H1 (cell line): ENCODE data around the gene CAMK2B. TPM values are rescaled to one million over a fixed set of nuclear protein-coding genes. Genes with fewer than 3 reads are reported as not detected.

Source experiments
- CTCF ChIA-PET: fragments of 300-600 bp; sonication (Branson Sonifier 250); formaldehyde crosslinking; loops from one replicate; lab custom pipeline; 2021; ENCODE audit not compliant: partially characterized antibody; lab: Charles Lee
- POLR2A ChIA-PET: fragments of 300-600 bp; sonication (Branson Sonifier 250); formaldehyde crosslinking; loops from one replicate; lab custom pipeline; 2021; ENCODE audit warnings: inconsistent platforms; ENCODE audit not compliant: partially characterized antibody; lab: Charles Lee
- DNase-seq, 2 experiments: peaks; one replicate each; pipeline versions ENCODE4 v3.0.0 to v3.0.0-alpha.2; 2010 to 2022; ENCODE audit warnings: low spot score in 2 of 2, low read depth in 1 of 2, mixed read lengths in 1 of 2
- FAIRE-seq: peaks from 2 replicates; lab custom pipeline; 2011; peaks lifted over from hg19 to GRCh38; lab: Jason Lieb, UNC
- H2AFZ ChIP-seq: 2 replicates; pipeline ENCODE4 v1.8.1; 2012; ENCODE audit warnings: low read length, inconsistent platforms
- H2AK5ac ChIP-seq: 2 replicates; pipeline ENCODE4 v1.6.1; 2013; ENCODE audit warnings: low read depth, low read length
- H2BK120ac ChIP-seq: replicated peaks from 2 replicates; pipeline ENCODE3; 2013; ENCODE audit warnings: low read depth, low read length, inconsistent platforms
- H2BK12ac ChIP-seq: 2 replicates; pipeline ENCODE4 v1.6.1; 2013; ENCODE audit warnings: low read depth, low read length
- H2BK15ac ChIP-seq: 2 replicates; pipeline ENCODE4 v1.6.1; 2013; ENCODE audit warnings: low read length
- H2BK20ac ChIP-seq: 2 replicates; pipeline ENCODE4 v1.6.1; 2013; ENCODE audit warnings: low read length
- H2BK5ac ChIP-seq: 2 replicates; pipeline ENCODE4 v1.6.1; 2013; ENCODE audit warnings: low read depth, low read length
- H3K14ac ChIP-seq: 2 replicates; pipeline ENCODE4 v1.6.1; 2013; ENCODE audit warnings: inconsistent platforms; ENCODE audit not compliant: insufficient read length
- H3K18ac ChIP-seq: 2 replicates; pipeline ENCODE4 v1.6.1; 2013; ENCODE audit warnings: low read length; ENCODE audit errors: extremely low read depth
- H3K23ac ChIP-seq: 2 replicates; pipeline ENCODE4 v1.6.1; 2013; ENCODE audit warnings: inconsistent platforms; ENCODE audit not compliant: insufficient read length
- H3K23me2 ChIP-seq: 2 replicates; pipeline ENCODE4 v1.6.1; 2013; ENCODE audit warnings: low read depth, low read length
- H3K27ac ChIP-seq: 2 replicates; pipeline ENCODE4 v1.6.1; 2011; ENCODE audit warnings: low read depth, low read length, inconsistent platforms
- H3K27me3 ChIP-seq, 4 experiments: replicated peaks in 1 of 4; 1 replicate in 1 of 4; 2 replicates in 3 of 4; pipeline versions ENCODE4 v1.6.1 to v1.8.1; 2011 to 2013; ENCODE audit warnings: low read length in 3 of 4, mild to moderate bottlenecking in 3 of 4, inconsistent platforms in 2 of 4, mixed read lengths in 2 of 4, moderate library complexity in 1 of 4; ENCODE audit not compliant: control insufficient read depth in 3 of 4, insufficient read depth in 3 of 4; ENCODE audit errors: extremely low read depth in 1 of 4
- H3K36me3 ChIP-seq, 4 experiments: 2 replicates each; pipeline versions ENCODE4 v1.6.1 to v1.8.1; 2011 to 2013; ENCODE audit warnings: mild to moderate bottlenecking in 4 of 4, low read length in 3 of 4, moderate library complexity in 2 of 4, control low read depth in 1 of 4, inconsistent platforms in 1 of 4; ENCODE audit not compliant: insufficient read depth in 4 of 4, control insufficient read depth in 2 of 4
- H3K4ac ChIP-seq: replicated peaks from 2 replicates; pipeline ENCODE3; 2013; ENCODE audit warnings: low read length, low read depth, mixed read lengths, inconsistent platforms; ENCODE audit not compliant: insufficient read length
- H3K4me1 ChIP-seq, 4 experiments: replicated peaks in 1 of 4; 1 replicate in 1 of 4; 2 replicates in 3 of 4; pipeline versions ENCODE4 v1.6.1 to v1.8.1; 2011 to 2013; ENCODE audit warnings: low read length in 3 of 4, inconsistent platforms in 2 of 4, mixed read lengths in 1 of 4; ENCODE audit not compliant: insufficient read depth in 4 of 4, control insufficient read depth in 3 of 4
- H3K4me2 ChIP-seq, 2 experiments: 2 replicates each; pipeline versions ENCODE4 v1.6.1 to v1.8.1; 2011 to 2013; ENCODE audit warnings: low read depth in 2 of 2, low read length in 2 of 2, control low read depth in 1 of 2, inconsistent platforms in 1 of 2, mild to moderate bottlenecking in 1 of 2; ENCODE audit not compliant: insufficient read depth in 1 of 2
- H3K4me3 ChIP-seq, 4 experiments: fragments of 200-600, 300-600 bp in 1 of 4; sonication (generic), shearing (Covaris generic), sonication (Bioruptor Twin) in 1 of 4; 2 replicates each; pipeline versions ENCODE4 v1.5.1 to v1.8.1; 2011 to 2016; ENCODE audit warnings: low read length in 4 of 4, low read depth in 3 of 4, control low read depth in 2 of 4, inconsistent platforms in 2 of 4, mild to moderate bottlenecking in 2 of 4, mixed read lengths in 1 of 4, moderate library complexity in 1 of 4; ENCODE audit not compliant: insufficient read depth in 2 of 4; ENCODE audit errors: extremely low read depth in 1 of 4
- H3K56ac ChIP-seq: replicated peaks from 2 replicates; pipeline ENCODE3; 2013; ENCODE audit warnings: low read depth, mild to moderate bottlenecking, mixed read lengths, low read length, inconsistent platforms; ENCODE audit not compliant: insufficient read length
- H3K79me1 ChIP-seq: 2 replicates; pipeline ENCODE4 v1.6.1; 2013; ENCODE audit warnings: low read depth, low read length, control low read depth
- H3K79me2 ChIP-seq, 2 experiments: 2 replicates each; pipeline versions ENCODE4 v1.6.1 to v1.8.1; 2012 to 2013; ENCODE audit warnings: low read length in 2 of 2, mild to moderate bottlenecking in 2 of 2, inconsistent platforms in 1 of 2; ENCODE audit not compliant: insufficient read depth in 2 of 2, control insufficient read depth in 1 of 2
- H3K9ac ChIP-seq, 4 experiments: replicated peaks in 1 of 4; 1 replicate in 1 of 4; 2 replicates in 3 of 4; pipeline versions ENCODE4 v1.6.1 to v1.8.1; 2011 to 2013; ENCODE audit warnings: low read depth in 3 of 4, low read length in 3 of 4, control low read depth in 2 of 4, mild to moderate bottlenecking in 2 of 4, moderate library complexity in 2 of 4, inconsistent platforms in 1 of 4; ENCODE audit errors: extremely low read depth in 1 of 4
- H3K9me3 ChIP-seq, 2 experiments: 2 replicates each; pipeline versions ENCODE4 v1.6.1 to v1.8.1; 2012 to 2013; ENCODE audit warnings: mild to moderate bottlenecking in 2 of 2, moderate library complexity in 2 of 2, control low read depth in 1 of 2, inconsistent platforms in 1 of 2, low read depth in 1 of 2, low read length in 1 of 2, mixed read lengths in 1 of 2; ENCODE audit not compliant: insufficient read depth in 2 of 2
- H4K20me1 ChIP-seq, 2 experiments: replicated peaks in 1 of 2; 2 replicates each; pipeline versions ENCODE3 to v1.8.1; 2011 to 2013; ENCODE audit warnings: inconsistent platforms in 2 of 2, low read length in 2 of 2, mild to moderate bottlenecking in 1 of 2; ENCODE audit not compliant: insufficient read depth in 2 of 2, control insufficient read depth in 1 of 2
- H4K5ac ChIP-seq: 2 replicates; pipeline ENCODE4 v1.6.1; 2013; ENCODE audit warnings: low read length, low read depth, mixed read lengths, inconsistent platforms; ENCODE audit not compliant: insufficient read length
- H4K8ac ChIP-seq: 2 replicates; pipeline ENCODE4 v1.8.0; 2013; ENCODE audit warnings: mild to moderate bottlenecking, moderate library complexity, low read length, inconsistent platforms; ENCODE audit not compliant: insufficient read depth; ENCODE audit errors: extremely low read depth
- H4K91ac ChIP-seq: replicated peaks from 2 replicates; pipeline ENCODE3; 2013; ENCODE audit warnings: low read length, mixed read lengths, inconsistent platforms; ENCODE audit not compliant: insufficient read length
- ASH2L ChIP-seq: fragments of 200-600, 300-600 bp; sonication (generic); IDR thresholded peaks from one replicate; pipeline ENCODE4 v1.7.1; 2017; ENCODE audit warnings: low read length
- GTF2F1 ChIP-seq: IDR thresholded peaks from 2 replicates; pipeline ENCODE4 v1.6.1; 2012; ENCODE audit warnings: low read depth, low read length, improper control_type of control experiment, borderline replicate concordance
- HDAC2 ChIP-seq, 2 experiments: fragments of 300-600 bp in 1 of 2; sonication (generic) in 1 of 2; IDR thresholded peaks; 2 replicates each; pipeline ENCODE4 v1.6.1; 2011 to 2012; ENCODE audit warnings: low read depth in 2 of 2, low read length in 2 of 2, mild to moderate bottlenecking in 2 of 2, moderate library complexity in 2 of 2, borderline replicate concordance in 1 of 2, inconsistent platforms in 1 of 2
- KDM1A ChIP-seq: fragments of 200-600, 300-600 bp; sonication (generic); IDR thresholded peaks from 2 replicates; pipeline ENCODE4 v1.7.1; 2016; ENCODE audit warnings: mild to moderate bottlenecking, low read length, borderline replicate concordance
- RFX5 ChIP-seq: IDR thresholded peaks from 2 replicates; pipeline ENCODE4 v1.6.1; 2011; ENCODE audit warnings: low read depth, low read length, improper control_type of control experiment, borderline replicate concordance
- RXRA ChIP-seq: IDR thresholded peaks from 2 replicates; pipeline ENCODE4 v1.6.1; 2011; ENCODE audit warnings: low read depth, mild to moderate bottlenecking, low read length, moderate library complexity; ENCODE audit not compliant: insufficient read depth
- SAP30 ChIP-seq: fragments of 300-600 bp; sonication (generic); IDR thresholded peaks from 2 replicates; pipeline ENCODE4 v1.7.1; 2012; ENCODE audit warnings: low read length, moderate library complexity, mild to moderate bottlenecking, inconsistent platforms; ENCODE audit not compliant: insufficient read depth, insufficient replicate concordance
- SIRT6 ChIP-seq: IDR thresholded peaks from one replicate; pipeline ENCODE4 v1.7.1; 2012; ENCODE audit warnings: low read length, inconsistent platforms
- SIX5 ChIP-seq: IDR thresholded peaks from 2 replicates; pipeline ENCODE4 v1.6.1; 2011; ENCODE audit warnings: mild to moderate bottlenecking, low read depth, low read length
- TCF12 ChIP-seq: IDR thresholded peaks from 2 replicates; pipeline ENCODE4 v1.6.1; 2011; ENCODE audit warnings: low read depth, mild to moderate bottlenecking, low read length
- WGBS, 2 experiments: shearing (Covaris generic) in 1 of 2; methylation state at CpG; one replicate each; pipeline versions ENCODE4 v1.1.6 to v1.1.7; 2013 to 2015; ENCODE audit warnings: low lambda C conversion rate in 2 of 2, mixed read lengths in 2 of 2, inconsistent platforms in 1 of 2, low coverage in 1 of 2, missing lambda C conversion rate in 1 of 2; ENCODE audit not compliant: insufficient replicate concordance in 2 of 2, insufficient coverage in 1 of 2, insufficient read length in 1 of 2; ENCODE audit errors: extremely low coverage in 1 of 2, missing lambda C conversion rate in 1 of 2; 5-methylcytosine and 5-hydroxymethylcytosine counted together
- polyA plus RNA-seq, 7 experiments: library from polyadenylated mRNA; depleted of rRNA in 3 of 7; stranded (reverse) in 5 of 7; unstranded in 2 of 7; fragments of >200 nt in 5 of 7; fragments of 200-250 nt in 2 of 7; gene quantifications; 1 replicate in 5 of 7; 2 replicates in 1 of 7; 4 replicates in 1 of 7; pipeline versions ENCODE4 v1.2.1 to v1.2.3, GENCODE V29; 2011 to 2013; ENCODE audit warnings: missing spikeins in 2 of 7, mixed read lengths in 2 of 7
- total RNA-seq: library from RNA; stranded (reverse); fragmentation: NEBNext Ultra II Directional; extraction: Animal tissue kit (Norgen Biotek cat#: 25700); gene quantifications from 2 replicates; pipeline ENCODE4 v1.2.1, GENCODE V29; 2021

CAMK2B gene
- total and polyA plus RNA-seq, 2 of the 8 experiments (the other 6 are each of a cell fraction or from before 2014, with no cell fraction given): 0.05 to 0.15 TPM

- POLR2A ChIA-PET: interaction anchor here (0.7 kb wide), 2 partner anchors 10 to 72 kb away, joined by 3 read pairs; no protein-coding TSS in a partner anchor
- Histone ChIP-seq H3K36me3 (peaks cover 19 to 47% (median 34%) of the 10 kb centered on the region in 4 experiments), H3K27me3 (no peaks in the 10 kb centered on the region), H3K4me2 (no peak overlapping the region), H3K9me3 (no peaks in the 10 kb centered on the region), H3K14ac (no peak overlapping the region), H3K4me3 (no peak overlapping the region), H3K4me1 (peaks cover 0 to 11% (median 5%) of the 10 kb centered on the region in 4 experiments; a peak in 5 of 7 replicates), H3K27ac (no peak overlapping the region), H2BK5ac (no peak overlapping the region), H4K5ac (no peak overlapping the region), H4K8ac (no peak overlapping the region), H4K91ac (no peak overlapping the region), H3K79me1 (no peaks in the 10 kb centered on the region), H2AK5ac (no peak overlapping the region), H2BK15ac (no peak overlapping the region), H3K56ac (no peak overlapping the region), H2BK12ac (no peak overlapping the region), H3K23ac (no peak overlapping the region), H2AFZ (no peak overlapping the region), H3K79me2 (no peaks in the 10 kb centered on the region), H3K23me2 (no peaks in the 10 kb centered on the region), H2BK120ac (no peak overlapping the region), H3K4ac (no peak overlapping the region), H4K20me1 (peaks cover 0 to 5% of the 10 kb centered on the region in 2 experiments), H3K18ac (no peak overlapping the region), H2BK20ac (no peak overlapping the region), H3K9ac (no peak overlapping the region)
- 89% methylated on average over 6 of the region's 6 CpGs; no CpG with 5 or more reads in 1 of the 2 experiments for WGBS, 2 experiments
- DNase-seq (no peak), FAIRE-seq (no peak)
- CTCF ChIA-PET: interaction anchor here (0.8 to 6.0 kb wide), 8 partner anchors 9 to 81 kb away, joined by 3 to 35 read pairs (median 4); no protein-coding TSS in a partner anchor
- TF ChIP-seq SIX5: no peak
- no peak for TF ChIP-seq TCF12
- no peak for TF ChIP-seq SIRT6
- TF ChIP-seq SAP30: no peak
- no peak for TF ChIP-seq RFX5
- TF ChIP-seq HDAC2 (IDR thresholded peaks at IDR 0.05; ENCODE audit: borderline replicate concordance in 1 of 2, low read depth in 2 of 2, low read length in 2 of 2): no peak
- no peak for TF ChIP-seq KDM1A
- TF ChIP-seq RXRA: no peak
- TF ChIP-seq ASH2L: no peak
- no peak for TF ChIP-seq GTF2F1
These were observed 113.4 kb downstream of the CAMK2B start for GRCh38 chr7:44212018-44212417.
